Right lobe of liver (tissue), 6 donors: Measurements from ENCODE around the gene ITGA3. TPM values are rescaled to one million over a fixed set of nuclear protein-coding genes. Genes with fewer than 3 reads are reported as not detected.

Experiments
- ATAC-seq, 4 donors: fragments of 200-7000 bp; cut with Tn5 transposase; one replicate each; pipeline ENCODE4 v1.9.1; 2020; ENCODE audit warnings: mild to moderate bottlenecking in 4 of 4, moderate library complexity in 4 of 4
- DNase-seq, 3 donors: peaks; one replicate each; pipeline ENCODE4 v3.0.0-alpha.2; 2020
- H3K27ac ChIP-seq, 3 donors: fragments of 200-600 bp; one replicate each; pipeline ENCODE4 v1.8.0; 2022
- H3K27me3 ChIP-seq, 2 donors: fragments of 200-600 bp; one replicate each; pipeline ENCODE4 v1.8.0; 2022
- H3K36me3 ChIP-seq, 4 donors: fragments of 200-600 bp; sonication (generic) in 1 of 4; one replicate each; pipeline versions ENCODE4 v1.5.1 to v1.8.0; 2017 to 2022; ENCODE audit warnings: control low read depth in 1 of 4
- H3K4me1 ChIP-seq, 4 donors: fragments of 200-600 bp; sonication (generic) in 1 of 4; one replicate each; pipeline versions ENCODE4 v1.5.1 to v1.8.0; 2017 to 2022; ENCODE audit warnings: control low read depth in 1 of 4
- H3K4me3 ChIP-seq, 3 donors: fragments of 200-600 bp; one replicate each; pipeline ENCODE4 v1.8.0; 2022
- H3K9me3 ChIP-seq, 4 donors: fragments of 200-600 bp; sonication (generic) in 1 of 4; one replicate each; pipeline versions ENCODE4 v1.5.1 to v1.8.0; 2017 to 2022; ENCODE audit warnings: control low read depth in 1 of 4
- CTCF ChIP-seq, 4 donors: fragments of 200-600 bp in 3 of 4; fragments of 450-650 bp in 1 of 4; IDR thresholded peaks; one replicate each; pipeline versions ENCODE4 v1.5.1 to v1.8.0; 2016 to 2022; ENCODE audit warnings: antibody characterized with exemption in 4 of 4, mild to moderate bottlenecking in 2 of 4
- POLR2A ChIP-seq: fragments of 450-650 bp; IDR thresholded peaks from one replicate; pipeline ENCODE4 v1.6.1; 2017; ENCODE audit warnings: antibody characterized with exemption, mild to moderate bottlenecking
- WGBS: methylation state at CpG from one replicate; pipeline ENCODE4 v1.1.6; 2018; ENCODE audit warnings: low coverage, low lambda C conversion rate; ENCODE audit not compliant: insufficient coverage; ENCODE audit errors: missing lambda C conversion rate; 5-methylcytosine and 5-hydroxymethylcytosine counted together
- intact Hi-C, 2 donors: fragments of 100-400 bp; cut with DNase I; formaldehyde crosslinking; loops; one replicate each; pipeline versions ENCODE4 v1.11.2 to v1.14.1; 2022
- total RNA-seq, 6 experiments: library from RNA; depleted of rRNA in 2 of 6; stranded (reverse); fragments of >200 nt in 2 of 6; fragmentation: NEBNext Ultra II Directional in 3 of 6; extraction: Animal tissue kit (Norgen Biotek cat#: 25700) in 3 of 6; gene quantifications; one replicate each; pipeline versions ENCODE4 v1.1.0 to v1.2.4, GENCODE V29; 2016 to 2023
- donor health status: DM: no; HTN: yes; CAD: no.
- donor health status: DM: no; HTN: no; CAD: no.
- donor health status: DM: no; HTN: no; CAD: no.
- donor health status: DM: no; HTN: yes; CAD: no.
- donor health status: DM: no; HTN: yes; CAD: no.

The ITGA3 gene
- total RNA-seq, 6 experiments from 2014 or later, result 1.4 to 3.7 (median 2.4) TPM

GRCh38 chr17:50078430-50078829 lies 22.5 kb downstream of the ITGA3 start:
- no peak for ATAC-seq
- H3K36me3 ChIP-seq, result peaks cover 0 to 1% (median 0%) of the 10 kb centered on the region in 4 donors

GRCh38 chr17:50079334-50080095 lies 23.6 kb downstream of the ITGA3 start:
- Histone ChIP-seq H3K27me3 (no peaks in the 10 kb centered on the region), H3K4me1 (no peaks in the 10 kb centered on the region), H3K4me3 (no peak overlapping the region), H3K36me3 (peaks cover 0 to 1% (median 0%) of the 10 kb centered on the region in 4 donors), H3K27ac (no peak overlapping the region), H3K9me3 (no peaks in the 10 kb centered on the region)
- no peak for TF ChIP-seq CTCF (IDR thresholded peaks at IDR 0.05)
- no peak for TF ChIP-seq POLR2A
- ATAC-seq (peak in 1 of 4 donors; percentile 59), DNase-seq (peak in 1 of 3 donors; percentile 52)
- 62% methylated on average over 10 of the region's 12 CpGs for WGBS
- intact Hi-C loops, result loop anchor here in 1 of 2 donors (10.0 kb wide), 1 partner anchor 55 kb away; no protein-coding TSS in a partner anchor

More at GRCh38 chr17:50078430-50078829, 22.5 kb downstream of the ITGA3 start:
- 86% methylated on average over 3 of the region's 4 CpGs for WGBS
- no peak for DNase-seq
- no peaks in the 10 kb centered on the region for H3K9me3 ChIP-seq
- no peak overlapping the region for H3K27ac ChIP-seq
- TF ChIP-seq POLR2A, result no peak
- TF ChIP-seq CTCF (IDR thresholded peaks at IDR 0.05), result no peak
- no peaks in the 10 kb centered on the region for H3K27me3 ChIP-seq
- intact Hi-C loops, result loop anchor here in 1 of 2 donors (10.0 kb wide), 1 partner anchor 54 kb away; no protein-coding TSS in a partner anchor
- no peaks in the 10 kb centered on the region for H3K4me1 ChIP-seq
- H3K4me3 ChIP-seq, result no peak overlapping the region

- H3K4me1 ChIP-seq, result no peaks in the 10 kb centered on the region
- 80% methylated on average over 5 of the region's 11 CpGs for WGBS
- ATAC-seq, result no peak
- H3K36me3 ChIP-seq, result peaks cover 0 to 1% (median 0%) of the 10 kb centered on the region in 4 donors
- intact Hi-C loops, result no loop called here
- no peaks in the 10 kb centered on the region for H3K27me3 ChIP-seq
- TF ChIP-seq CTCF (IDR thresholded peaks at IDR 0.05) (no peak), POLR2A (no peak)
- H3K4me3 ChIP-seq, result no peak overlapping the region
- H3K27ac ChIP-seq, result no peak overlapping the region
- peak in 1 of 3 donors; percentile 47 for DNase-seq
- no peaks in the 10 kb centered on the region for H3K9me3 ChIP-seq
Observed at GRCh38 chr17:50080096-50080480, 24.2 kb downstream of the ITGA3 start.

GRCh38 chr17:50080827-50081226 lies 24.9 kb downstream of the ITGA3 start:
- peak in 1 of 3 donors; percentile 23 for DNase-seq
- no peak for ATAC-seq
- intact Hi-C loops, result no loop called here

More at GRCh38 chr17:50080827-50081226, 24.9 kb downstream of the ITGA3 start:
- Histone ChIP-seq H3K27me3 (no peaks in the 10 kb centered on the region), H3K27ac (no peak overlapping the region), H3K9me3 (no peaks in the 10 kb centered on the region), H3K4me1 (no peaks in the 10 kb centered on the region), H3K36me3 (peaks cover 0 to 1% (median 0%) of the 10 kb centered on the region in 4 donors), H3K4me3 (no peak overlapping the region)
- no peak for TF ChIP-seq CTCF (IDR thresholded peaks at IDR 0.05)
- TF ChIP-seq POLR2A, result no peak
- 83% methylated on average over 7 of the region's 7 CpGs for whole genome bisulfite sequencing
